Heart left ventricle (tissue), 16 donors: ENCODE results near the gene DNM1L. TPM values are rescaled to one million over a fixed set of nuclear protein-coding genes. Genes with fewer than 3 reads are reported as not detected.

ENCODE experiments used
- ATAC-seq, 4 donors: fragments of 200-7000 bp; cut with Tn5 transposase; one replicate each; pipeline ENCODE4 v1.9.1; 2020 to 2022; ENCODE audit warnings: moderate library complexity in 4 of 4, mild to moderate bottlenecking in 3 of 4, moderate number of reproducible peaks in 1 of 4
- DNase-seq, 5 donors: peaks; one replicate each; pipeline ENCODE4 v3.0.0-alpha.2; 2020
- H3K27ac ChIP-seq, 12 donors: fragments of 200-600 bp; sonication (generic) in 4 of 12; one replicate each; pipeline versions ENCODE4 v1.5.0 to v1.8.0; 2016 to 2022; ENCODE audit warnings: mild to moderate bottlenecking in 2 of 12
- H3K27me3 ChIP-seq, 9 donors: fragments of 200-600 bp; sonication (generic) in 2 of 9; one replicate each; pipeline versions ENCODE4 v1.5.1 to v1.8.0; 2016 to 2022; ENCODE audit warnings: mild to moderate bottlenecking in 3 of 9
- H3K36me3 ChIP-seq, 9 donors: fragments of 200-600 bp; sonication (generic) in 2 of 9; one replicate each; pipeline versions ENCODE4 v1.5.0 to v1.8.0; 2018 to 2022; ENCODE audit warnings: mild to moderate bottlenecking in 2 of 9
- H3K4me1 ChIP-seq, 12 donors: fragments of 200-600 bp; sonication (generic) in 4 of 12; one replicate each; pipeline versions ENCODE4 v1.5.0 to v1.8.0; 2016 to 2022; ENCODE audit warnings: mild to moderate bottlenecking in 3 of 12
- H3K4me3 ChIP-seq, 12 donors: fragments of 200-600 bp; sonication (generic) in 4 of 12; one replicate each; pipeline versions ENCODE4 v1.5.0 to v1.8.0; 2017 to 2022; ENCODE audit warnings: mild to moderate bottlenecking in 9 of 12, moderate library complexity in 4 of 12
- H3K9me3 ChIP-seq, 12 donors: fragments of 200-600 bp; sonication (generic) in 4 of 12; one replicate each; pipeline versions ENCODE4 v1.5.0 to v1.8.0; 2016 to 2022; ENCODE audit warnings: mild to moderate bottlenecking in 1 of 12
- CTCF ChIP-seq, 12 donors: fragments of 200-600 bp; sonication (generic) in 4 of 12; IDR thresholded peaks; one replicate each; pipeline versions ENCODE4 v1.5.0 to v1.8.0; 2018 to 2022; ENCODE audit warnings: antibody characterized with exemption in 12 of 12, mild to moderate bottlenecking in 5 of 12
- POLR2A ChIP-seq, 2 donors: fragments of 450-650 bp; IDR thresholded peaks; one replicate each; pipeline ENCODE4 v1.6.1; 2017; ENCODE audit warnings: antibody characterized with exemption in 2 of 2, mild to moderate bottlenecking in 2 of 2, moderate library complexity in 2 of 2
- WGBS, 4 donors: extraction: QIAGEN DNeasy Blood & Tissue Kit in 2 of 4; methylation state at CpG; one replicate each; pipeline versions ENCODE4 v1.1.5 to v1.1.7; 2013 to 2018; 5-methylcytosine and 5-hydroxymethylcytosine counted together
- intact Hi-C, 10 donors: fragments of 100-400 bp; cut with DNase I; formaldehyde crosslinking; loops; one replicate each; pipeline versions ENCODE4 v1.11.1 to v1.14.2; 2022
- polyA plus RNA-seq, 2 donors: library from polyadenylated mRNA; stranded (reverse); fragments of 200-250 nt; gene quantifications; one replicate each; pipeline ENCODE4 v1.2.3, GENCODE V29; 2013
- total RNA-seq, 9 donors: library from RNA; depleted of rRNA in 2 of 9; stranded (reverse); fragments of >200 nt in 2 of 9; fragmentation: NEBNext Ultra II Directional in 3 of 9; extraction: Animal tissue kit (Norgen Biotek cat#: 25700) in 3 of 9; gene quantifications; one replicate each; pipeline versions ENCODE4 v1.1.0 to v1.2.4, GENCODE V29; 2016 to 2023
- donor health status: ischemic (EF 13 %, LVEDD 7.1; RV severe dilation, severe dysfunction).
- donor health status: healthy with polysubstance abuse.
- donor health status: DM: no; HTN: yes; CAD: no.
- donor health status: DM: no; HTN: no; CAD: no.
- donor health status: ischemic (EF 25% LVEDD 6.9; RV normal size, moderate dysfunction).
- donor health status: ischemic (EF 25% LVEDD 5.7; RV mildly dilated, moderate dysfunction).
- donor health status: healthy.
- donor health status: DM: yes; HTN: yes; CAD: no.
- donor health status: ischemic (EF 35%, LVEDD 5.7; RV mildly dilated, moderate dysfunction).
- donor health status: nonischemic (EF 11% LVEDD 7.7; RV severe dilation, severe dysfunction).
- donor health status: DM: yes; HTN: yes; CAD: no.
- donor health status: PGD.
- donor health status: ischemic (EF 29% LVEDD 5.4; RV normal size, mild dysfunction).
- donor health status: nonischemic (EF 23%, LVEDD 6.1; RV moderate dilation, normal function).

Gene DNM1L
- total and polyA plus RNA-seq, 11 donors: 37.8 to 71.1 (median 55.0) TPM

GRCh38 chr12:32754111-32754510 is 75.0 kb downstream of the DNM1L start:
- no peak for DNase-seq
- intact Hi-C loops: loop anchor here in 1 of 10 donors (10.0 kb wide), 1 partner anchor 389 kb away; no protein-coding TSS in a partner anchor
- Histone ChIP-seq H3K36me3 (peaks cover 0 to 51% (median 48%) of the 10 kb centered on the region in 9 donors), H3K9me3 (no peaks in the 10 kb centered on the region), H3K4me1 (peaks cover 5 to 28% (median 16%) of the 10 kb centered on the region in 12 donors), H3K27me3 (no peaks in the 10 kb centered on the region), H3K4me3 (peak overlapping the region in 9 of 12 donors; percentile 71 to 98 (median 83)), H3K27ac (peak overlapping the region in 4 of 12 donors; percentile 89 to 95 (median 94))
- no peak for ATAC-seq
- TF ChIP-seq CTCF (IDR thresholded peaks at IDR 0.05): no peak
- 41 to 63% (median 48%) methylated on average over 2 of the region's 2 CpGs for WGBS, 4 donors

GRCh38 chr12:32755051-32755653 is 76.1 kb downstream of the DNM1L start:
- Histone ChIP-seq H3K27me3 (no peaks in the 10 kb centered on the region), H3K36me3 (peaks cover 0 to 41% (median 38%) of the 10 kb centered on the region in 9 donors), H3K4me3 (peak overlapping the region; percentile 71 to 98 (median 84)), H3K9me3 (no peaks in the 10 kb centered on the region), H3K4me1 (peaks cover 5 to 28% (median 16%) of the 10 kb centered on the region in 12 donors), H3K27ac (peak overlapping the region; percentile 61 to 95 (median 89))
- intact Hi-C loops: loop anchor here in 9 of 10 donors (1.0 to 10.0 kb wide), 5 partner anchors 162 to 1267 kb away; partner anchors contain the start of gene ALG10 (in 7 of the 9)
- TF ChIP-seq CTCF (IDR thresholded peaks at IDR 0.05) (peak; percentile 27 to 67 (median 53)), POLR2A (IDR thresholded peaks at IDR 0.05) (no peak)
- DNase-seq: peak; percentile 47 to 81 (median 62)
- ATAC-seq: peak; percentile 44 to 73 (median 72)
- WGBS, 4 donors: 0 to 1% (median 0%) methylated on average over 17 to 40 of the region's 40 CpGs

- H3K4me3 ChIP-seq: peak within 1 kb of the TSS; percentile 71 to 98 (median 84)
- no peaks in the 10 kb centered on the region for H3K9me3 ChIP-seq
- peak; percentile 93 to 97 (median 96) for DNase-seq
- H3K4me1 ChIP-seq: peaks cover 5 to 28% (median 16%) of the 10 kb centered on the region in 12 donors
- 0 to 1% (median 0%) methylated on average over 32 to 39 of the region's 39 CpGs for WGBS, 4 donors
- TF ChIP-seq POLR2A (IDR thresholded peaks at IDR 0.05) (peak in 1 of 2 donors; percentile 47), CTCF (IDR thresholded peaks at IDR 0.05) (peak; percentile 61 to 88 (median 84))
- ATAC-seq: peak; percentile 98 to 99 (median 99)
- H3K27ac ChIP-seq: peak within 1 kb of the TSS; percentile 61 to 95 (median 89)
- H3K27me3 ChIP-seq: no peaks in the 10 kb centered on the region
- intact Hi-C loops: loop anchor here (1.0 to 10.0 kb wide), 10 partner anchors 161 to 1267 kb away; partner anchors contain the start of gene ALG10 (in 8 of the 10)
- H3K36me3 ChIP-seq: peaks cover 0 to 33% (median 31%) of the 10 kb centered on the region in 9 donors
These were observed 76.8 kb downstream of the DNM1L start, which contains the start of gene YARS2 for GRCh38 chr12:32755654-32756475. YARS2 (minus strand) TSS chr12:32755897; CDS start chr12:32755874, 23 bp downstream.
